GM23338 (cell line): ENCODE results near the gene SLC29A1. TPM values are rescaled to one million over a fixed set of nuclear protein-coding genes. Genes with fewer than 3 reads are reported as not detected.

Source experiments
- ATAC-seq: fragments of 200-7000 bp; cut with Tn5 transposase; 3 replicates; pipeline ENCODE4 v1.9.1; 2020
- DNase-seq: peaks from one replicate; pipeline ENCODE4 v3.0.0-alpha.2; 2015; ENCODE audit warnings: low spot score
- H2AFZ ChIP-seq: fragments of 200-600 bp; sonication (generic); 2 replicates; pipeline ENCODE4 v1.8.0; 2016; ENCODE audit warnings: antibody characterized with exemption, mild to moderate bottlenecking, moderate library complexity
- H3F3A ChIP-seq: fragments of 200-600 bp; sonication (generic); replicated peaks from 2 replicates; pipeline ENCODE4 v1.8.0; 2017; ENCODE audit warnings: antibody characterized with exemption, mixed run types, low read depth
- H3K27ac ChIP-seq: fragments of 200-600 bp; sonication (generic); 2 replicates; pipeline ENCODE4 v1.6.1; 2016; ENCODE audit warnings: low read depth
- H3K27me3 ChIP-seq: fragments of 200-600 bp; sonication (generic); 2 replicates; pipeline ENCODE4 v1.8.0; 2016; ENCODE audit warnings: mild to moderate bottlenecking, mixed run types, moderate library complexity; ENCODE audit not compliant: insufficient read depth
- H3K36me3 ChIP-seq: fragments of 200-600 bp; sonication (generic); 2 replicates; pipeline ENCODE4 v1.8.0; 2016; ENCODE audit warnings: mild to moderate bottlenecking; ENCODE audit not compliant: insufficient read depth
- H3K4me1 ChIP-seq: fragments of 200-600 bp; sonication (generic); 2 replicates; pipeline ENCODE4 v1.8.0; 2016; ENCODE audit warnings: mild to moderate bottlenecking, moderate library complexity; ENCODE audit not compliant: insufficient read depth
- H3K4me2 ChIP-seq: fragments of 200-600 bp; sonication (generic); 2 replicates; pipeline ENCODE4 v1.7.1; 2017; ENCODE audit warnings: mixed run types
- H3K4me3 ChIP-seq: fragments of 200-600 bp; sonication (generic); 2 replicates; pipeline ENCODE4 v1.6.1; 2016; ENCODE audit warnings: mixed run types
- H3K79me2 ChIP-seq: fragments of 200-600 bp; sonication (generic); replicated peaks from 2 replicates; pipeline ENCODE4 v1.8.0; 2017; ENCODE audit warnings: mild to moderate bottlenecking; ENCODE audit not compliant: insufficient read depth
- H3K9me2 ChIP-seq: fragments of 200-600 bp; sonication (generic); 2 replicates; pipeline ENCODE4 v1.8.0; 2017; ENCODE audit not compliant: insufficient read depth
- H4K20me1 ChIP-seq: fragments of 200-600 bp; sonication (generic); replicated peaks from 2 replicates; pipeline ENCODE4 v1.8.0; 2017; ENCODE audit warnings: mild to moderate bottlenecking; ENCODE audit not compliant: insufficient read depth
- H3K27ac Mint-ChIP-seq: 2 replicates; pipeline ENCODE4 v1.8.0; 2020; ENCODE audit warnings: inconsistent platforms, mild to moderate bottlenecking, moderate library complexity, mixed read lengths
- H3K27me3 Mint-ChIP-seq: 3 replicates; pipeline ENCODE4 v1.8.0; 2022; ENCODE audit warnings: low read depth, mild to moderate bottlenecking, moderate library complexity, mixed read lengths, inconsistent platforms; ENCODE audit not compliant: insufficient read depth, poor library complexity
- H3K36me3 Mint-ChIP-seq: 3 replicates; pipeline ENCODE4 v1.8.0; 2021; ENCODE audit warnings: low read depth, mild to moderate bottlenecking, inconsistent platforms, moderate library complexity, mixed read lengths
- H3K4me1 Mint-ChIP-seq: 3 replicates; pipeline ENCODE4 v1.8.0; 2020; ENCODE audit warnings: mild to moderate bottlenecking, inconsistent platforms, mixed read lengths
- H3K4me3 Mint-ChIP-seq: 3 replicates; pipeline ENCODE4 v1.8.0; 2021; ENCODE audit warnings: moderate library complexity, mild to moderate bottlenecking, inconsistent platforms, mixed read lengths
- H3K9me3 Mint-ChIP-seq: 3 replicates; pipeline ENCODE4 v1.8.0; 2020; ENCODE audit warnings: moderate library complexity, mild to moderate bottlenecking, inconsistent platforms, mixed read lengths
- CREB1 ChIP-seq: fragments of 250-450 bp; sonication (Bioruptor Pico); IDR thresholded peaks from 2 replicates; pipeline ENCODE4 v1.5.0; 2020; ENCODE audit warnings: low read depth, mild to moderate bottlenecking, moderate library complexity
- EZH2 ChIP-seq: fragments of 200-600 bp; sonication (generic); IDR thresholded peaks from one replicate; pipeline ENCODE4 v1.8.0; 2017; ENCODE audit warnings: antibody characterized with exemption, mild to moderate bottlenecking, low read depth; ENCODE audit not compliant: unreplicated experiment
- EZH2phosphoT487 ChIP-seq: fragments of 200-600 bp; sonication (generic); IDR thresholded peaks from one replicate; pipeline ENCODE4 v1.8.1; 2018; ENCODE audit warnings: antibody characterized with exemption; ENCODE audit not compliant: unreplicated experiment
- JUNB ChIP-seq: IDR thresholded peaks from one replicate; pipeline ENCODE4 v1.6.1; 2016; ENCODE audit warnings: antibody characterized with exemption; ENCODE audit not compliant: unreplicated experiment
- NANOG ChIP-seq: IDR thresholded peaks from 2 replicates; pipeline ENCODE4 v1.6.1; 2016; ENCODE audit warnings: antibody characterized with exemption, borderline replicate concordance
- POLR2AphosphoS5 ChIP-seq: IDR thresholded peaks from 2 replicates; pipeline ENCODE4 v1.6.1; 2016; ENCODE audit warnings: antibody characterized with exemption, low read depth
- REST ChIP-seq: IDR thresholded peaks from one replicate; pipeline ENCODE4 v1.6.1; 2018; ENCODE audit warnings: antibody characterized with exemption; ENCODE audit not compliant: unreplicated experiment
- STAT1 ChIP-seq: IDR thresholded peaks from one replicate; pipeline ENCODE4 v1.6.1; 2016; ENCODE audit warnings: antibody characterized with exemption; ENCODE audit not compliant: unreplicated experiment
- ZNF114 ChIP-seq: fragments of 250-450 bp; sonication (Bioruptor Pico); IDR thresholded peaks from 2 replicates; pipeline ENCODE4 v1.5.0; 2020; ENCODE audit warnings: mild to moderate bottlenecking, moderate library complexity
- ZNF331 ChIP-seq: fragments of 250-450 bp; sonication (Bioruptor Pico); IDR thresholded peaks from 2 replicates; pipeline ENCODE4 v1.5.0; 2020; ENCODE audit warnings: low read depth, mild to moderate bottlenecking, moderate library complexity
- ZNF462 ChIP-seq: fragments of 250-450 bp; sonication (Bioruptor Pico); IDR thresholded peaks from 2 replicates; pipeline ENCODE4 v1.5.0; 2020; ENCODE audit warnings: mild to moderate bottlenecking, moderate library complexity
- polyA plus RNA-seq: library from polyadenylated mRNA; unstranded; fragments of >200 nt; fragmentation: Nextera tagmentation; extraction: Ambion mirVana; gene quantifications from 2 replicates; pipeline ENCODE4 v1.2.1, GENCODE V29; 2016
- total RNA-seq: library from RNA; depleted of rRNA; stranded (reverse); fragments of >200 nt; shearing (Covaris generic); gene quantifications from 2 replicates; pipeline ENCODE4 v1.2.3, GENCODE V29; 2014
- TF ChIP-seq, protein P1 (sequence below): IDR thresholded peaks from 2 replicates; pipeline ENCODE4 v1.6.1; 2016; ENCODE audit warnings: antibody characterized with exemption
- TF ChIP-seq, protein P2 (sequence below), 2 experiments: fragments of 200-600 bp in 1 of 2; sonication (generic) in 1 of 2; conservative IDR thresholded peaks; 2 replicates each; pipeline versions ENCODE4 v1.5.1 to v1.6.1; 2016 to 2017; ENCODE audit warnings: antibody characterized with exemption in 2 of 2, low read depth in 2 of 2, mild to moderate bottlenecking in 2 of 2, moderate library complexity in 1 of 2

SLC29A1 gene
- total and polyA plus RNA-seq, 2 experiments from 2014 or later, result 73.1 to 169 TPM

- Histone ChIP-seq H3K4me2 (peak overlapping the region; percentile 90), H3K36me3 (peaks cover 56% of the 10 kb centered on the region), H3K4me3 (peak overlapping the region; percentile 100), H3K79me2 (peaks cover 54% of the 10 kb centered on the region), H3K4me1 (peaks cover 33% of the 10 kb centered on the region), H2AFZ (no peak overlapping the region), H3K27ac (peak overlapping the region; percentile 99), H4K20me1 (peaks cover 56% of the 10 kb centered on the region), H3F3A (peaks cover 74% of the 10 kb centered on the region), H3K9me2 (no peaks in the 10 kb centered on the region), H3K27me3 (no peaks in the 10 kb centered on the region)
- DNase-seq (no peak), ATAC-seq (no peak)
- peaks cover 13% of the 10 kb centered on the region for H3K9me3 Mint-ChIP-seq
- TF ChIP-seq JUNB (no peak), REST (no peak), CREB1 (CRISPR knock-in tag) (no peak), POLR2AphosphoS5 (no peak), EZH2phosphoT487 (no peak), ZNF114 (no peak), NANOG (no peak), ZNF462 (no peak), ZNF331 (CRISPR knock-in tag) (no peak), STAT1 (no peak), EZH2 (no peak)
- TF ChIP-seq, protein P1, sequence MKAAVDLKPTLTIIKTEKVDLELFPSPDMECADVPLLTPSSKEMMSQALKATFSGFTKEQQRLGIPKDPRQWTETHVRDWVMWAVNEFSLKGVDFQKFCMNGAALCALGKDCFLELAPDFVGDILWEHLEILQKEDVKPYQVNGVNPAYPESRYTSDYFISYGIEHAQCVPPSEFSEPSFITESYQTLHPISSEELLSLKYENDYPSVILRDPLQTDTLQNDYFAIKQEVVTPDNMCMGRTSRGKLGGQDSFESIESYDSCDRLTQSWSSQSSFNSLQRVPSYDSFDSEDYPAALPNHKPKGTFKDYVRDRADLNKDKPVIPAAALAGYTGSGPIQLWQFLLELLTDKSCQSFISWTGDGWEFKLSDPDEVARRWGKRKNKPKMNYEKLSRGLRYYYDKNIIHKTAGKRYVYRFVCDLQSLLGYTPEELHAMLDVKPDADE, result no peak
- TF ChIP-seq, protein P2, sequence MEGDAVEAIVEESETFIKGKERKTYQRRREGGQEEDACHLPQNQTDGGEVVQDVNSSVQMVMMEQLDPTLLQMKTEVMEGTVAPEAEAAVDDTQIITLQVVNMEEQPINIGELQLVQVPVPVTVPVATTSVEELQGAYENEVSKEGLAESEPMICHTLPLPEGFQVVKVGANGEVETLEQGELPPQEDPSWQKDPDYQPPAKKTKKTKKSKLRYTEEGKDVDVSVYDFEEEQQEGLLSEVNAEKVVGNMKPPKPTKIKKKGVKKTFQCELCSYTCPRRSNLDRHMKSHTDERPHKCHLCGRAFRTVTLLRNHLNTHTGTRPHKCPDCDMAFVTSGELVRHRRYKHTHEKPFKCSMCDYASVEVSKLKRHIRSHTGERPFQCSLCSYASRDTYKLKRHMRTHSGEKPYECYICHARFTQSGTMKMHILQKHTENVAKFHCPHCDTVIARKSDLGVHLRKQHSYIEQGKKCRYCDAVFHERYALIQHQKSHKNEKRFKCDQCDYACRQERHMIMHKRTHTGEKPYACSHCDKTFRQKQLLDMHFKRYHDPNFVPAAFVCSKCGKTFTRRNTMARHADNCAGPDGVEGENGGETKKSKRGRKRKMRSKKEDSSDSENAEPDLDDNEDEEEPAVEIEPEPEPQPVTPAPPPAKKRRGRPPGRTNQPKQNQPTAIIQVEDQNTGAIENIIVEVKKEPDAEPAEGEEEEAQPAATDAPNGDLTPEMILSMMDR (conservative IDR thresholded peaks at IDR 0.05; ENCODE audit: low read depth in 2 of 2), result no peak
- H3K36me3 Mint-ChIP-seq, result peaks cover 67% of the 10 kb centered on the region
- H3K27ac Mint-ChIP-seq, result peak overlapping the region; percentile 100
- H3K4me1 Mint-ChIP-seq, result peaks cover 50% of the 10 kb centered on the region
- H3K27me3 Mint-ChIP-seq, result peaks cover 73% of the 10 kb centered on the region
- peak overlapping the region; percentile 100 for H3K4me3 Mint-ChIP-seq
These were observed 25.2 kb downstream of the SLC29A1 start for GRCh38 chr6:44248579-44248978.
